Panc1 (cell line): Measurements from ENCODE around the gene HECA. TPM values are rescaled to one million over a fixed set of nuclear protein-coding genes. Genes with fewer than 3 reads are reported as not detected.
"Not testable (repeated sequence)": the region's sequence is repeated elsewhere in the genome, so short reads cannot be mapped to it uniquely, and the experiment has no call there.

Experiments used
- ATAC-seq: fragments of 200-7000 bp; cut with Tn5 transposase; 2 replicates; pipeline ENCODE4 v1.9.1; 2020; ENCODE audit warnings: mild to moderate bottlenecking, moderate library complexity
- BruUV-seq: library from RNA; stranded (reverse); fragments of 400-500 nt; replicated peaks from 2 replicates; lab custom pipeline; 2021; lab: Mats Ljungman, UMichigan
- CTCF ChIA-PET: fragments of 300-600 bp; sonication (Branson Sonifier 250); formaldehyde crosslinking; loops from one replicate; lab custom pipeline; 2022; ENCODE audit warnings: antibody characterized with exemption; lab: Charles Lee
- POLR2A ChIA-PET: fragments of 300-600 bp; sonication (Branson Sonifier 250); formaldehyde crosslinking; loops from one replicate; lab custom pipeline; 2022; ENCODE audit warnings: antibody characterized with exemption; lab: Charles Lee
- DNase-seq: peaks from one replicate; pipeline ENCODE4 v3.0.0-alpha.2; 2010; ENCODE audit warnings: low read depth, low spot score
- H3K27ac ChIP-seq: 2 replicates; pipeline ENCODE4 v1.5.1; 2011; ENCODE audit warnings: mild to moderate bottlenecking, low read length, inconsistent platforms
- H3K27me3 ChIP-seq: fragments of 200-500 bp; sonication (Bioruptor generic); 2 replicates; pipeline ENCODE4 v1.6.0; 2014; ENCODE audit warnings: low read length, inconsistent platforms; ENCODE audit not compliant: control insufficient read depth, insufficient read depth
- H3K36me3 ChIP-seq: fragments of 200-500 bp; sonication (Bioruptor generic); 2 replicates; pipeline ENCODE4 v1.5.1; 2014; ENCODE audit warnings: inconsistent platforms, mild to moderate bottlenecking, low read length, moderate library complexity; ENCODE audit not compliant: control insufficient read depth, insufficient read depth
- H3K4me1 ChIP-seq: 2 replicates; pipeline ENCODE4 v1.5.1; 2011; ENCODE audit warnings: inconsistent platforms, mild to moderate bottlenecking, low read length, moderate library complexity; ENCODE audit not compliant: control insufficient read depth, insufficient read depth
- H3K4me3 ChIP-seq, 2 experiments: 2 replicates each; pipeline ENCODE4 v1.5.1; 2011 to 2012; ENCODE audit warnings: low read depth in 2 of 2, low read length in 2 of 2, mild to moderate bottlenecking in 2 of 2, inconsistent platforms in 1 of 2, moderate library complexity in 1 of 2
- H3K9me3 ChIP-seq: fragments of 200-500 bp; sonication (Bioruptor generic); 2 replicates; pipeline ENCODE4 v1.5.1; 2014; ENCODE audit warnings: low read depth, mild to moderate bottlenecking, inconsistent platforms, low read length, moderate library complexity; ENCODE audit not compliant: control insufficient read depth, insufficient read depth
- CTCF ChIP-seq: fragments of 450-650 bp; IDR thresholded peaks from 2 replicates; pipeline ENCODE4 v1.5.1; 2017; ENCODE audit warnings: mild to moderate bottlenecking
- POLR2AphosphoS5 ChIP-seq: IDR thresholded peaks from 2 replicates; pipeline ENCODE4 v1.6.1; 2012; ENCODE audit warnings: mild to moderate bottlenecking, low read depth, low read length, moderate library complexity
- REST ChIP-seq, 2 experiments: IDR thresholded peaks; 2 replicates each; pipeline ENCODE4 v1.6.1; 2011 to 2012; ENCODE audit warnings: low read depth in 2 of 2, control low read depth in 1 of 2, low read length in 1 of 2, mild to moderate bottlenecking in 1 of 2, moderate library complexity in 1 of 2; ENCODE audit not compliant: insufficient read depth in 1 of 2
- SIN3A ChIP-seq: IDR thresholded peaks from 2 replicates; pipeline ENCODE4 v1.6.1; 2012; ENCODE audit warnings: low read depth, mild to moderate bottlenecking, low read length, moderate library complexity, borderline replicate concordance; ENCODE audit not compliant: insufficient read depth
- TCF7L2 ChIP-seq: IDR thresholded peaks from 2 replicates; pipeline ENCODE4 v1.6.1; 2011; ENCODE audit warnings: mild to moderate bottlenecking, low read depth, low read length, inconsistent platforms
- in situ Hi-C: cut with HindIII; loops from 2 replicates; pipeline ENCODE4 v1.10.0; 2016; ENCODE audit warnings: low sequenced_read_pairs, low pct_unique_long_range_greater_than_20kb
- intact Hi-C: fragments of 100-400 bp; cut with micrococcal nuclease; formaldehyde crosslinking; loops from one replicate; pipeline ENCODE4 v1.10.0; 2022; ENCODE audit not compliant: unreplicated experiment
- total RNA-seq: library from RNA; stranded (reverse); gene quantifications from one replicate; pipeline ENCODE4 v1.2.1, GENCODE V29; 2021; ENCODE audit not compliant: unreplicated experiment

HECA gene
- total RNA-seq, 1 experiment from 2014 or later, result 3.9 TPM

- ChIA-PET POLR2A (interaction anchor here (0.6 kb wide), 1 partner anchor 294 kb away, joined by 9 read pairs; no protein-coding TSS in a partner anchor), CTCF (interaction anchor here (1.3 kb wide), 1 partner anchor 145 kb away, joined by 14 read pairs; no protein-coding TSS in a partner anchor)
Observed at GRCh38 chr6:139219271-139219729, 84.4 kb downstream of the HECA start.

GRCh38 chr6:139219746-139220145, 84.9 kb downstream of the HECA start:
- H3K4me3 ChIP-seq, result no peak overlapping the region
- no peak for DNase-seq
- TF ChIP-seq POLR2AphosphoS5 (no peak), CTCF (no peak), SIN3A (no peak), REST (IDR thresholded peaks at IDR 0.05; ENCODE audit: insufficient read depth in 1 of 2, low read depth in 2 of 2, low read length in 1 of 2) (no peak), TCF7L2 (no peak)
- H3K27ac ChIP-seq, result peak overlapping the region; percentile 17; the same call in 1 of the 2 replicates
- POLR2A ChIA-PET, result interaction anchor here (0.6 kb wide), 1 partner anchor 294 kb away, joined by 9 read pairs; no protein-coding TSS in a partner anchor
- no peak for ATAC-seq
- H3K4me1 ChIP-seq, result no peaks in the 10 kb centered on the region
- H3K9me3 ChIP-seq, result no peaks in the 10 kb centered on the region
- CTCF ChIA-PET, result interaction anchor here (1.3 kb wide), 1 partner anchor 145 kb away, joined by 14 read pairs; no protein-coding TSS in a partner anchor
- intact Hi-C loops, result loop anchor here (5.0 kb wide), 1 partner anchor 138 kb away; no protein-coding TSS in a partner anchor
- BruUV-seq, result no TSS peak
- in situ Hi-C loops, result no loop called here
- H3K36me3 ChIP-seq, result no peaks in the 10 kb centered on the region
- H3K27me3 ChIP-seq, result no peaks in the 10 kb centered on the region

More at GRCh38 chr6:139219271-139219729, 84.4 kb downstream of the HECA start:
- DNase-seq, result peak; percentile 61
- no peaks in the 10 kb centered on the region for H3K4me1 ChIP-seq
- intact Hi-C loops (loop anchor here (5.0 kb wide), 1 partner anchor 138 kb away; no protein-coding TSS in a partner anchor), in situ Hi-C loops (no loop called here)
- peak overlapping the region; percentile 17; the same call in 1 of the 2 replicates for H3K27ac ChIP-seq
- no peak overlapping the region for H3K4me3 ChIP-seq
- no peaks in the 10 kb centered on the region for H3K27me3 ChIP-seq
- BruUV-seq, result no TSS peak
- ATAC-seq, result peak; percentile 100
- TF ChIP-seq CTCF, result peak; percentile 88
- TF ChIP-seq TCF7L2, result no peak
- no peak for TF ChIP-seq POLR2AphosphoS5
- H3K9me3 ChIP-seq, result no peaks in the 10 kb centered on the region
- no peaks in the 10 kb centered on the region for H3K36me3 ChIP-seq

- DNase-seq, H3K4me3 ChIP-seq, H3K27me3 ChIP-seq, H3K4me1 ChIP-seq, H3K9me3 ChIP-seq, H3K27ac ChIP-seq, in situ Hi-C loops, ATAC-seq, H3K36me3 ChIP-seq, BruUV-seq, intact Hi-C loops, POLR2A ChIA-PET, CTCF ChIA-PET: not testable (repeated sequence)
Observed at GRCh38 chr6:139228387-139228786, 93.5 kb downstream of the HECA start.
